Measurements from ENCODE around the gene IRF4. TPM values are rescaled to one million over a fixed set of nuclear protein-coding genes. Genes with fewer than 3 reads are reported as not detected.

IRF4 gene
- total and polyA plus RNA-seq, 2 donors (not counting 3 experiments of a cell fraction or from before 2014, with no cell fraction given): not detected

- ChIA-PET CTCF (interaction anchor here (0.8 to 1.5 kb wide), 2 partner anchors 10 to 172 kb away, joined by 3 to 4 read pairs; no protein-coding TSS in a partner anchor), POLR2A (no interaction called here)
- Histone ChIP-seq H3K9me1 (replicated peaks; ENCODE audit: control insufficient read depth, extremely low read depth, insufficient read depth, low read length) (no peaks in the 10 kb centered on the region), H3K4me1 (ENCODE audit: control insufficient read depth, extremely low read depth, insufficient read depth, low read length) (no peaks in the 10 kb centered on the region), H3K4me2 (ENCODE audit: insufficient read depth, low read length) (no peak overlapping the region), H3K27ac (ENCODE audit: insufficient read depth, low read depth, low read length) (no peak overlapping the region), H3K79me2 (ENCODE audit: control insufficient read depth, insufficient read depth, low read length) (no peaks in the 10 kb centered on the region), H3K9me3 (replicated peaks; ENCODE audit: control insufficient read depth, insufficient read depth, low read length) (peaks cover 6% of the 10 kb centered on the region), H4K20me1 (replicated peaks; ENCODE audit: control insufficient read depth, extremely low read depth, insufficient read depth, low read length) (no peaks in the 10 kb centered on the region), H3K27me3 (ENCODE audit: control insufficient read depth in 2 of 2, insufficient read depth in 2 of 2, low read length in 2 of 2) (no peaks in the 10 kb centered on the region), H2AFZ (ENCODE audit: low read depth, low read length) (no peak overlapping the region), H3K9ac (replicated peaks; ENCODE audit: extremely low read depth, insufficient read depth, low read length) (no peak overlapping the region), H3K36me3 (ENCODE audit: control insufficient read depth in 2 of 2, extremely low read depth in 1 of 2, insufficient read depth in 2 of 2, low read length in 2 of 2) (no peaks in the 10 kb centered on the region), H3K4me3 (replicated peaks in 1 of 3; ENCODE audit: insufficient read depth in 1 of 3, low read depth in 1 of 3, low read length in 3 of 3) (no peak overlapping the region)
- DNase-seq (ENCODE audit: low read depth, low spot score) (no peak), FAIRE-seq (no peak)
- BruUV-seq (replicated peaks): no TSS peak
- intact Hi-C loops (cut with micrococcal nuclease): no loop called here
- TF ChIP-seq FOS (IDR thresholded peaks at IDR 0.05; ENCODE audit: borderline replicate concordance, insufficient read depth, low read length) (no peak), MYC (IDR thresholded peaks at IDR 0.05; ENCODE audit: low read depth, low read length) (no peak), JUN (IDR thresholded peaks at IDR 0.05; ENCODE audit: borderline replicate concordance, insufficient read depth, insufficient read length, low read depth) (no peak), POLR2AphosphoS5 (IDR thresholded peaks at IDR 0.05; ENCODE audit: insufficient read depth, low read depth, low read length) (no peak), GATA2 (IDR thresholded peaks at IDR 0.05; ENCODE audit: insufficient read depth, insufficient read length, low read depth, low read length) (no peak), CTCF (IDR thresholded peaks at IDR 0.05; ENCODE audit: extremely low read depth in 1 of 2, insufficient read depth in 1 of 2, low read depth in 1 of 2, low read length in 2 of 2) (no peak), EZH2 (IDR thresholded peaks at IDR 0.05; ENCODE audit: borderline replicate concordance, low read depth, low read length, severe bottlenecking) (no peak), POLR2A (IDR thresholded peaks at IDR 0.05; ENCODE audit: low read depth, low read length) (no peak)
- TF ChIP-seq, protein P1, sequence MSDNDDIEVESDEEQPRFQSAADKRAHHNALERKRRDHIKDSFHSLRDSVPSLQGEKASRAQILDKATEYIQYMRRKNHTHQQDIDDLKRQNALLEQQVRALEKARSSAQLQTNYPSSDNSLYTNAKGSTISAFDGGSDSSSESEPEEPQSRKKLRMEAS (IDR thresholded peaks at IDR 0.05; ENCODE audit: insufficient read depth, insufficient read length): no peak
- dilution Hi-C loops (cut with MboI; ENCODE audit: extremely low pct_ligation_motif_present, low sequenced_read_pairs): no loop called here
These were observed 30.7 kb upstream of the IRF4 start for GRCh38 chr6:360764-361373.
